MM.1S (cell line): ENCODE measurements around the gene RIPOR3.

Experiments
- DNase-seq: peaks from one replicate; pipeline ENCODE4 v3.0.0-alpha.2; 2015
- H2AFZ ChIP-seq: fragments of 300-600 bp; sonication (generic); 2 replicates; pipeline ENCODE4 v1.6.0; 2016; ENCODE audit warnings: antibody characterized with exemption, low read length
- H3F3A ChIP-seq: fragments of 300-600 bp; sonication (generic); 2 replicates; pipeline ENCODE4 v1.6.1; 2016; ENCODE audit warnings: mild to moderate bottlenecking, antibody characterized with exemption, low read length, moderate library complexity, mixed read lengths; ENCODE audit not compliant: insufficient read depth
- H3K27ac ChIP-seq: fragments of 300-600 bp; sonication (generic); 2 replicates; pipeline ENCODE4 v1.5.1; 2016; ENCODE audit warnings: mild to moderate bottlenecking, low read length
- H3K27me3 ChIP-seq: fragments of 300-600 bp; sonication (generic); replicated peaks from 2 replicates; pipeline ENCODE4 v1.6.0; 2016; ENCODE audit warnings: low read length; ENCODE audit not compliant: insufficient read depth
- H3K36me3 ChIP-seq: fragments of 300-600 bp; sonication (generic); replicated peaks from 2 replicates; pipeline ENCODE4 v1.6.1; 2016; ENCODE audit warnings: mild to moderate bottlenecking, low read length, mixed read lengths; ENCODE audit not compliant: insufficient read depth
- H3K4me1 ChIP-seq: fragments of 300-600 bp; sonication (generic); 2 replicates; pipeline ENCODE4 v1.6.1; 2016; ENCODE audit warnings: low read length, mixed read lengths
- H3K4me2 ChIP-seq: fragments of 300-600 bp; sonication (generic); 2 replicates; pipeline ENCODE4 v1.6.0; 2016; ENCODE audit warnings: low read depth, low read length
- H3K4me3 ChIP-seq: fragments of 300-600 bp; sonication (generic); 2 replicates; pipeline ENCODE4 v1.5.1; 2016; ENCODE audit warnings: low read length, mixed read lengths
- H3K79me2 ChIP-seq: fragments of 300-600 bp; sonication (generic); 2 replicates; pipeline ENCODE4 v1.6.1; 2016; ENCODE audit warnings: mixed run types, low read length, mixed read lengths
- H3K9ac ChIP-seq: fragments of 300-600 bp; sonication (generic); 2 replicates; pipeline ENCODE4 v1.6.1; 2016; ENCODE audit warnings: low read length, mixed read lengths
- H3K9me2 ChIP-seq: fragments of 300-600 bp; sonication (generic); replicated peaks from 2 replicates; pipeline ENCODE4 v1.6.1; 2016; ENCODE audit warnings: mild to moderate bottlenecking, low read length, mixed read lengths; ENCODE audit not compliant: insufficient read depth
- H3K9me3 ChIP-seq: fragments of 300-600 bp; sonication (generic); replicated peaks from 2 replicates; pipeline ENCODE4 v1.6.1; 2016; ENCODE audit warnings: mild to moderate bottlenecking, low read length, mixed read lengths; ENCODE audit not compliant: insufficient read depth
- H4K20me1 ChIP-seq: fragments of 300-600 bp; sonication (generic); 2 replicates; pipeline ENCODE4 v1.6.1; 2016; ENCODE audit warnings: mild to moderate bottlenecking, low read length, moderate library complexity, mixed read lengths; ENCODE audit not compliant: insufficient read depth
- CTCF ChIP-seq: fragments of 300-600 bp; sonication (generic); IDR thresholded peaks from 2 replicates; pipeline ENCODE4 v1.5.1; 2016; ENCODE audit warnings: antibody characterized with exemption, low read length, mixed read lengths
- EZH2 ChIP-seq: fragments of 300-600 bp; sonication (generic); optimal IDR thresholded peaks from 2 replicates; pipeline ENCODE3; 2017; ENCODE audit warnings: low read depth, mild to moderate bottlenecking, antibody characterized with exemption, low read length, mixed read lengths
- EZH2phosphoT487 ChIP-seq: fragments of 300-600 bp; sonication (generic); IDR thresholded peaks from 2 replicates; pipeline ENCODE4 v1.6.1; 2018; ENCODE audit warnings: antibody characterized with exemption, low read length

The RIPOR3 gene

GRCh38 chr20:50580842-50581544, 110.3 kb downstream of the RIPOR3 start:
- H3K4me1 ChIP-seq, result no peaks in the 10 kb centered on the region
- H3K4me2 ChIP-seq, result no peak overlapping the region
- no peak for TF ChIP-seq CTCF
- TF ChIP-seq EZH2phosphoT487, result no peak
- no peak for TF ChIP-seq EZH2
- no peak overlapping the region for H3K4me3 ChIP-seq
- H3K9me3 ChIP-seq, result no peaks in the 10 kb centered on the region
- H3K79me2 ChIP-seq, result no peaks in the 10 kb centered on the region
- no peaks in the 10 kb centered on the region for H3K27me3 ChIP-seq
- no peaks in the 10 kb centered on the region for H4K20me1 ChIP-seq
- H3K27ac ChIP-seq, result no peak overlapping the region
- H3K9ac ChIP-seq, result no peak overlapping the region
- H3K9me2 ChIP-seq, result no peaks in the 10 kb centered on the region
- peaks cover 7% of the 10 kb centered on the region; the same call in 1 of the 2 replicates for H3K36me3 ChIP-seq
- no peak overlapping the region for H2AFZ ChIP-seq
- H3F3A ChIP-seq, result no peaks in the 10 kb centered on the region
- no peak for DNase-seq

- Histone ChIP-seq H4K20me1 (no peaks in the 10 kb centered on the region), H3K79me2 (no peaks in the 10 kb centered on the region), H3K9ac (no peak overlapping the region), H3K9me3 (no peaks in the 10 kb centered on the region), H3K36me3 (peaks cover 7% of the 10 kb centered on the region; the same call in 1 of the 2 replicates), H3K4me1 (no peaks in the 10 kb centered on the region), H3K27me3 (no peaks in the 10 kb centered on the region), H2AFZ (no peak overlapping the region), H3K9me2 (no peaks in the 10 kb centered on the region), H3K27ac (no peak overlapping the region), H3K4me2 (no peak overlapping the region), H3F3A (no peaks in the 10 kb centered on the region), H3K4me3 (no peak overlapping the region)
- TF ChIP-seq CTCF, result peak; percentile 62
- TF ChIP-seq EZH2phosphoT487, result no peak
- no peak for TF ChIP-seq EZH2
- DNase-seq, result no peak
These were observed 111.2 kb downstream of the RIPOR3 start for GRCh38 chr20:50580016-50580747.

GRCh38 chr20:50579511-50579910, 111.8 kb downstream of the RIPOR3 start:
- Histone ChIP-seq H3K9me2 (no peaks in the 10 kb centered on the region), H3K79me2 (no peaks in the 10 kb centered on the region), H3K36me3 (peaks cover 7% of the 10 kb centered on the region; the same call in 1 of the 2 replicates)

More at GRCh38 chr20:50579511-50579910, 111.8 kb downstream of the RIPOR3 start:
- Histone ChIP-seq H3K9ac (no peak overlapping the region), H3K4me3 (no peak overlapping the region), H3K27me3 (no peaks in the 10 kb centered on the region), H3K27ac (no peak overlapping the region), H2AFZ (no peak overlapping the region), H3F3A (no peaks in the 10 kb centered on the region), H3K9me3 (no peaks in the 10 kb centered on the region), H4K20me1 (no peaks in the 10 kb centered on the region), H3K4me2 (no peak overlapping the region), H3K4me1 (no peaks in the 10 kb centered on the region)
- no peak for DNase-seq
- no peak for TF ChIP-seq EZH2phosphoT487
- TF ChIP-seq CTCF, result no peak
- TF ChIP-seq EZH2, result no peak
